NCI-H526 (cell line): ENCODE results near the gene SMC3.

Experiments used
- DNase-seq, 2 experiments: peaks; one replicate each; lab custom pipeline; 2025; lab: John Stamatoyannopoulos, UW

SMC3 gene

DNA sequence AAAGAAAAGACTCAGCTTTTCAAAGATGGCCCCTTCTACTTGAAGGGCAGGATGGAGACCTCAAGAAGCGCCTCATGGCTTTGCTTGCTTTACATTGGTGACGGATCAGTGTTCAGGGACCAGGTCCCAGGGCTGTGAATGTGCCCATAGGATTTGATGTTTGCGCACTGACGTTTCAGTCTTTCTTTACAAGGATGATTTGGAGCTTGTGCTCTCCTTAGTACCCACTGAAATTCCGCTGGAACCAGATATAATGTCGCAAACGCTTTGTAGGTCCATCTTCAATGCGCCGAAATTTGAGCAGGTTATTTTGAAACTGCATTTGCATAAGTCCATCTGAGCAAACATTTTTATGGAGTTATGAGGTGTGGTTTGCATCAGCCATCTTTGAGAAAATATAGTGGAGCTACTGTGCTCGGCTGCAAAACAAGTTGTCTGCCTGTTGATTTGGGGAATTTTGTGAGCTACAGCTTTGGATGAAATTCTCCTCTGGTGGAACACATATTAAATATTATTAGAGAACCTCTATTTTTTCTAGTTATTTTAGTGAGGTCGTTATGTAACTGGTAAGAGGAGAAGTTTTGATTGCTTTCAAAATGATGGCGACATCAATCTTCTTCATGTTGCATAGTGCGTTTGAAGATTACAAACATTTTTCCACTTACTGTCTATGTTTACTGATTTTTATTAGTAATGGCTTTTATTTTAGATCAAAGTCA, 79.1 kb downstream of the SMC3 start:
- DNase-seq: peak; percentile 91 to 95

- no peak for DNase-seq
Observed at GRCh38 chr10:110647136-110647430, 79.6 kb downstream of the SMC3 start.

DNA sequence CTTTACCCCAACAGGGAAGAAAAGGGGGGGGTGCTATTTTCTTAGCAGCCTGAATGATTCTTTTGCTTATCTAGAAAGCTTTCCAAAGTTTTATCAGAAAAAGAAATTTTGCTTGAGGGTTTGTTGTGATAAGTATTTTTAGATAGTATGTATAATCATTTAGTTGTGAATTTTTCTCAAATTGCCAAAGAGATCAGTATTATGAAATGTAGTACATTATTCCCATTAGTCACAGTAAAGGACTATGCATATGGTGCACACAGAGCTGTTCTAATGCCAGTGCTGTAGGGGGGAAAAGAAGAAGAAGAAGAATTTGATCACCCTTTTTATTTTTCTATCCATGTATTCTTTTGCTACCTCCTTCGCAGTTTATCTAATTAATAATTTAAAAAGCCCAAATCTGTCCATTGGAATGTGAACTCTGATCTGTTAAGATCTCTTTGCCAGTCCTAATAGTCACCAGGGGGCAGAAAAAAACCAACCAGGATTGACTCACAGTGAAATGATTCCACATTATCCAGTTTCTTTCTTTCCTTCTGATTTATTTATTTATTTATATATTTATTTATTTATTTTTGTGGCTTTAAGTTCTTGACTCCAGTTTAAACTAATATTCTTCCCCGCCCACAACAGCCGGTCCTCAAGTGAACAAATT, 81.3 kb downstream of the SMC3 start:
- no peak for DNase-seq

GRCh38 chr10:110649347-110650264, 82.1 kb downstream of the SMC3 start:
- no peak for DNase-seq

GRCh38 chr10:110650265-110650668, 82.8 kb downstream of the SMC3 start:
- no peak for DNase-seq

- DNase-seq: peak; percentile 48 to 72
Observed at GRCh38 chr10:110651044-110651958, 83.8 kb downstream of the SMC3 start.

GRCh38 chr10:110652475-110653118, 85.1 kb downstream of the SMC3 start:
- no peak for DNase-seq
